SK-N-SH (cell line): ENCODE measurements around the gene BBX. TPM values are rescaled to one million over a fixed set of nuclear protein-coding genes. Genes with fewer than 3 reads are reported as not detected.

Experiments used
- CTCF ChIA-PET: fragments of 300-600, 350-600 bp; formaldehyde crosslinking; extraction: SDS; loops from one replicate; lab custom pipeline; 2021; lab: Yijun Ruan, JAX
- POLR2A ChIA-PET: fragments of 350-600 bp; sonication (Branson Sonifier 250); formaldehyde crosslinking; extraction: SDS; loops from one replicate; lab custom pipeline; 2020; ENCODE audit warnings: antibody characterized with exemption, inconsistent platforms; lab: Yijun Ruan, JAX
- DNase-seq: peaks from one replicate; pipeline ENCODE4 v3.0.0; 2012
- H2AFZ ChIP-seq: fragments of 200-600 bp; sonication (generic); 2 replicates; pipeline ENCODE4 v1.8.1; 2016; ENCODE audit warnings: antibody characterized with exemption, mild to moderate bottlenecking, low read depth
- H3F3A ChIP-seq: fragments of 200-600 bp; sonication (generic); replicated peaks from 2 replicates; pipeline ENCODE3; 2016; ENCODE audit warnings: antibody characterized with exemption, mild to moderate bottlenecking; ENCODE audit not compliant: insufficient read depth
- H3K27ac ChIP-seq, 2 experiments: fragments of 200-500 bp in 1 of 2; fragments of 200-600 bp in 1 of 2; sonication (Bioruptor generic) in 1 of 2; sonication (generic), shearing (Covaris generic) in 1 of 2; 2 replicates each; pipeline versions ENCODE4 v1.5.1 to v1.6.1; 2014 to 2016; ENCODE audit warnings: low read depth in 2 of 2, inconsistent platforms in 1 of 2, low read length in 1 of 2, mild to moderate bottlenecking in 1 of 2, mixed read lengths in 1 of 2
- H3K27me3 ChIP-seq: fragments of 200-600 bp; sonication (generic), shearing (Covaris generic); 2 replicates; pipeline ENCODE4 v1.6.1; 2016; ENCODE audit warnings: mixed run types; ENCODE audit not compliant: insufficient read depth
- H3K36me3 ChIP-seq, 2 experiments: fragments of 200-500 bp in 1 of 2; fragments of 200-600 bp in 1 of 2; sonication (Bioruptor generic) in 1 of 2; sonication (generic) in 1 of 2; replicated peaks in 1 of 2; 2 replicates each; pipeline versions ENCODE3 to v1.5.1; 2014 to 2016; ENCODE audit warnings: low read length in 1 of 2, mild to moderate bottlenecking in 1 of 2; ENCODE audit not compliant: insufficient read depth in 2 of 2, control insufficient read depth in 1 of 2
- H3K4me1 ChIP-seq, 2 experiments: fragments of 200-500 bp in 1 of 2; fragments of 200-600 bp in 1 of 2; sonication (Bioruptor generic) in 1 of 2; sonication (generic), shearing (Covaris generic) in 1 of 2; 2 replicates each; pipeline versions ENCODE4 v1.5.1 to v1.6.1; 2014 to 2016; ENCODE audit warnings: low read depth in 1 of 2, low read length in 1 of 2, mixed run types in 1 of 2; ENCODE audit not compliant: insufficient read depth in 2 of 2, control insufficient read depth in 1 of 2
- H3K4me2 ChIP-seq: fragments of 200-600 bp; sonication (generic), shearing (Covaris generic); 2 replicates; pipeline ENCODE4 v1.6.1; 2017; ENCODE audit warnings: mixed run types
- H3K4me3 ChIP-seq, 2 experiments: fragments of 200-500 bp in 1 of 2; fragments of 200-600 bp in 1 of 2; sonication (Bioruptor generic) in 1 of 2; sonication (generic), shearing (Covaris generic) in 1 of 2; 2 replicates each; pipeline versions ENCODE4 v1.5.1 to v1.8.1; 2014 to 2016; ENCODE audit warnings: low read depth in 2 of 2, inconsistent platforms in 1 of 2, low read length in 1 of 2, mild to moderate bottlenecking in 1 of 2, mixed read lengths in 1 of 2, moderate library complexity in 1 of 2
- H3K79me2 ChIP-seq: fragments of 200-600 bp; sonication (generic); 2 replicates; pipeline ENCODE4 v1.8.1; 2017; ENCODE audit warnings: mild to moderate bottlenecking; ENCODE audit not compliant: insufficient read depth
- H3K9ac ChIP-seq: fragments of 200-600 bp; sonication (generic); 2 replicates; pipeline ENCODE4 v1.6.1; 2017; ENCODE audit warnings: mixed run types
- H3K9me2 ChIP-seq: fragments of 200-600 bp; sonication (generic); 2 replicates; pipeline ENCODE4 v1.6.1; 2017; ENCODE audit warnings: mixed run types
- H3K9me3 ChIP-seq: fragments of 200-600 bp; sonication (generic); 2 replicates; pipeline ENCODE4 v1.6.1; 2017; ENCODE audit warnings: mixed run types, mild to moderate bottlenecking, moderate library complexity
- H4K20me1 ChIP-seq: fragments of 200-600 bp; sonication (generic); 2 replicates; pipeline ENCODE4 v1.6.1; 2017; ENCODE audit warnings: mild to moderate bottlenecking, mixed run types; ENCODE audit not compliant: insufficient read depth
- FOSL2 ChIP-seq: IDR thresholded peaks from 2 replicates; pipeline ENCODE4 v1.4.0; 2012; ENCODE audit warnings: low read depth, mild to moderate bottlenecking, moderate library complexity, borderline replicate concordance
- FOXJ3 ChIP-seq: sonication (generic); formaldehyde crosslinking; IDR thresholded peaks from 2 replicates; pipeline ENCODE4 v1.5.1; 2020; ENCODE audit warnings: mild to moderate bottlenecking, missing genetic modification reagents
- FOXM1 ChIP-seq: IDR thresholded peaks from 2 replicates; pipeline ENCODE4 v1.4.0; 2012; ENCODE audit warnings: low read depth, mild to moderate bottlenecking
- GATA2 ChIP-seq: sonication (generic); formaldehyde crosslinking; IDR thresholded peaks from 2 replicates; pipeline ENCODE4 v1.5.0; 2020; ENCODE audit warnings: mild to moderate bottlenecking, missing genetic modification reagents
- RCOR1 ChIP-seq: fragments of 150-350 bp; IDR thresholded peaks from 2 replicates; pipeline ENCODE4 v1.6.1; 2017; ENCODE audit warnings: antibody characterized with exemption, low read length
- SMC3 ChIP-seq: IDR thresholded peaks from 2 replicates; pipeline ENCODE4 v1.6.1; 2012; ENCODE audit warnings: low read depth, low read length, improper control_type of control experiment
- TCF12 ChIP-seq: IDR thresholded peaks from 2 replicates; pipeline ENCODE4 v1.4.0; 2012
- TEAD4 ChIP-seq: IDR thresholded peaks from 2 replicates; pipeline ENCODE4 v1.4.0; 2012; ENCODE audit warnings: mild to moderate bottlenecking, borderline replicate concordance; ENCODE audit not compliant: insufficient read depth
- YY1 ChIP-seq: IDR thresholded peaks from 2 replicates; pipeline ENCODE4 v1.4.0; 2012; ENCODE audit warnings: low read depth, mild to moderate bottlenecking
- WGBS: methylation state at CpG from one replicate; pipeline ENCODE4 v1.1.6; 2017; ENCODE audit warnings: low lambda C conversion rate; 5-methylcytosine and 5-hydroxymethylcytosine counted together
- polyA plus RNA-seq, 3 experiments: library from polyadenylated mRNA; depleted of rRNA; stranded (reverse); fragments of >200 nt; gene quantifications; 2 replicates each; pipeline ENCODE4 v1.2.3, GENCODE V29; 2012
- TF ChIP-seq, protein P1 (sequence below): IDR thresholded peaks from 2 replicates; pipeline ENCODE4 v1.4.0; 2012; ENCODE audit warnings: low read depth
- TF ChIP-seq, protein P2 (sequence below): IDR thresholded peaks from 2 replicates; pipeline ENCODE4; 2012
- TF ChIP-seq, protein P3 (sequence below): IDR thresholded peaks from 2 replicates; pipeline ENCODE4 v1.4.0; 2012; ENCODE audit warnings: low read depth, borderline replicate concordance

The BBX gene
- polyA plus RNA-seq, 1 of the 3 experiments (the other 2 are of a cell fraction), result 14.2 TPM

DNA sequence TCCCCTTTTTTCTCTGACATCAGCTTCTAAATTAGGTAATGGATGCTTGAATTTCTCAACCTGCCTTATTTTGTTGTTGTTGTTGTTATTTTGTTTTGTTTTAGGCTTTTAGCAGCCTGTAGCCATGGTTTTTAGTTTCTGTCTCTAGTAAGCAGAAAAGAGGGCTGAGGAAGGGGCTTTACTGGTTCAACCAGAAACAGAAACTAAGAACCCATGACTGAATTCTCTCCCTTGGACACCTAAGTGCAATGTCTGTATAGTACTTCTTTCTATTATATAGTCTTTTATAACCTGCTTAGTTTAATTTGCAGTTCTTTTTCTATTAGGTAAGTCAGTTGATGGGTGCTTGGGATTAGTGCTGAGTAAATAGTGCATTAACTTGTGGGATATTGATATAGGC lies 129.0 kb downstream of the BBX start:
- Histone ChIP-seq H3K9me3 (no peaks in the 10 kb centered on the region), H3K4me1 (no peaks in the 10 kb centered on the region; a peak in 1 of 4 replicates), H3K27me3 (no peaks in the 10 kb centered on the region), H3K9ac (no peak overlapping the region), H3K4me2 (no peak overlapping the region), H3K9me2 (no peaks in the 10 kb centered on the region), H4K20me1 (no peaks in the 10 kb centered on the region), H3K27ac (no peak overlapping the region), H3K79me2 (peaks cover 3% of the 10 kb centered on the region; the same call in 1 of the 2 replicates), H3K36me3 (peaks cover 0 to 12% of the 10 kb centered on the region in 2 experiments), H3K4me3 (no peak overlapping the region), H2AFZ (no peak overlapping the region), H3F3A (no peaks in the 10 kb centered on the region)
- TF ChIP-seq, protein P1, sequence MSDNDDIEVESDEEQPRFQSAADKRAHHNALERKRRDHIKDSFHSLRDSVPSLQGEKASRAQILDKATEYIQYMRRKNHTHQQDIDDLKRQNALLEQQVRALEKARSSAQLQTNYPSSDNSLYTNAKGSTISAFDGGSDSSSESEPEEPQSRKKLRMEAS, result no peak
- TF ChIP-seq YY1 (no peak), GATA2 (no peak)
- ChIA-PET POLR2A (no interaction called here), CTCF (no interaction called here)
- DNase-seq, result no peak

DNA sequence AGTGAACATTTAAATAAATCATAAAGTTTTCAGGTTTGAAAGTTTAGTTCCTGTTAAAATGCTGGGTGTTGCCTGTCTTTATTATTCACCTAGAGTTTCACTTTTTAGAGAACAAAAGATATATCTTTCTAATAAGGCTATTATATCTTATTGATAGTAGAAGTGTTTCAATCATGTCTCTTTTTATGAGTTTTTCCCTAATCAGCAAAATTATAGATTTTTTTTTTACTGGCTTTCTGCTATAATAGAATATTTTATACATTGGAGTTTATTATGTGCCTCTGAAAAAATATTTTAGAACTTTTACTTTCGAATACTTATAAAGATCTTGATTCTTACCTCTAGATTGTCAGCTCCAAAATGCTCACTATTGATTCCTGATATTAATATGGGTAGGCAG lies 131.5 kb downstream of the BBX start:
- Histone ChIP-seq H3K4me3 (no peak overlapping the region), H3K27ac (no peak overlapping the region), H3F3A (no peaks in the 10 kb centered on the region), H2AFZ (no peak overlapping the region), H3K4me1 (peaks cover 0 to 7% of the 10 kb centered on the region in 2 experiments; a peak in 1 of 4 replicates), H3K27me3 (no peaks in the 10 kb centered on the region), H4K20me1 (no peaks in the 10 kb centered on the region), H3K79me2 (peaks cover 3% of the 10 kb centered on the region; the same call in 1 of the 2 replicates), H3K9ac (no peak overlapping the region), H3K36me3 (peaks cover 0 to 1% of the 10 kb centered on the region in 2 experiments), H3K9me2 (no peaks in the 10 kb centered on the region), H3K9me3 (no peaks in the 10 kb centered on the region), H3K4me2 (no peak overlapping the region)
- no peak for TF ChIP-seq RCOR1
- TF ChIP-seq FOXJ3 (CRISPR knock-in tag), result no peak
- TF ChIP-seq FOSL2, result no peak
- TF ChIP-seq, protein P2, sequence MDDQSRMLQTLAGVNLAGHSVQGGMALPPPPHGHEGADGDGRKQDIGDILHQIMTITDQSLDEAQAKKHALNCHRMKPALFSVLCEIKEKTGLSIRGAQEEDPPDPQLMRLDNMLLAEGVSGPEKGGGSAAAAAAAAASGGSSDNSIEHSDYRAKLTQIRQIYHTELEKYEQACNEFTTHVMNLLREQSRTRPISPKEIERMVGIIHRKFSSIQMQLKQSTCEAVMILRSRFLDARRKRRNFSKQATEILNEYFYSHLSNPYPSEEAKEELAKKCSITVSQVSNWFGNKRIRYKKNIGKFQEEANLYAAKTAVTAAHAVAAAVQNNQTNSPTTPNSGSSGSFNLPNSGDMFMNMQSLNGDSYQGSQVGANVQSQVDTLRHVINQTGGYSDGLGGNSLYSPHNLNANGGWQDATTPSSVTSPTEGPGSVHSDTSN, result no peak
- TF ChIP-seq SMC3, result no peak
- TF ChIP-seq TEAD4, result no peak
- TF ChIP-seq GATA2, result no peak
- TF ChIP-seq FOXM1, result no peak
- no peak for TF ChIP-seq YY1
- TF ChIP-seq TCF12, result no peak
- TF ChIP-seq, protein P3, sequence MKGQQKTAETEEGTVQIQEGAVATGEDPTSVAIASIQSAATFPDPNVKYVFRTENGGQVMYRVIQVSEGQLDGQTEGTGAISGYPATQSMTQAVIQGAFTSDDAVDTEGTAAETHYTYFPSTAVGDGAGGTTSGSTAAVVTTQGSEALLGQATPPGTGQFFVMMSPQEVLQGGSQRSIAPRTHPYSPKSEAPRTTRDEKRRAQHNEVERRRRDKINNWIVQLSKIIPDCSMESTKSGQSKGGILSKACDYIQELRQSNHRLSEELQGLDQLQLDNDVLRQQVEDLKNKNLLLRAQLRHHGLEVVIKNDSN, result no peak
- no peak for DNase-seq
- POLR2A ChIA-PET, result no interaction called here
- WGBS, result 98% methylated on average over 1 of the region's 1 CpG
- CTCF ChIA-PET, result interaction anchor here (1.2 kb wide), 1 partner anchor 22 kb away, joined by 5 read pairs; no protein-coding TSS in a partner anchor
